Ascending aorta (tissue), 2 donors: ENCODE measurements around the gene THEMIS2. TPM values are rescaled to one million over a fixed set of nuclear protein-coding genes. Genes with fewer than 3 reads are reported as not detected.

ENCODE experiments used
- DNase-seq, 2 donors: peaks; one replicate each; pipeline ENCODE4 v3.0.0-alpha.2; 2019; ENCODE audit warnings: low spot score in 2 of 2
- H3K27ac ChIP-seq, 2 donors: fragments of 200-600 bp; sonication (generic); one replicate each; pipeline ENCODE4 v1.5.1; 2016 to 2017; ENCODE audit warnings: mild to moderate bottlenecking in 1 of 2
- H3K27me3 ChIP-seq: fragments of 200-600 bp; sonication (generic); one replicate; pipeline ENCODE4 v1.5.1; 2017
- H3K36me3 ChIP-seq, 2 donors: fragments of 200-600 bp; sonication (generic); one replicate each; pipeline ENCODE4 v1.5.1; 2016
- H3K4me1 ChIP-seq, 2 donors: fragments of 200-600 bp; sonication (generic); one replicate each; pipeline ENCODE4 v1.5.1; 2016 to 2017; ENCODE audit warnings: mild to moderate bottlenecking in 1 of 2
- H3K4me3 ChIP-seq, 2 donors: fragments of 200-600 bp; sonication (generic); one replicate each; pipeline ENCODE4 v1.5.1; 2016 to 2017; ENCODE audit warnings: mild to moderate bottlenecking in 1 of 2
- H3K9me3 ChIP-seq, 2 donors: fragments of 200-600 bp; sonication (generic); one replicate each; pipeline ENCODE4 v1.5.1; 2016
- CTCF ChIP-seq, 3 experiments: fragments of 200-600 bp in 2 of 3; fragments of 450-650 bp in 1 of 3; sonication (generic) in 2 of 3; IDR thresholded peaks; one replicate each; pipeline ENCODE4 v1.5.1; 2016 to 2019; ENCODE audit warnings: antibody characterized with exemption in 3 of 3, mild to moderate bottlenecking in 1 of 3, moderate library complexity in 1 of 3
- intact Hi-C: fragments of 100-400 bp; cut with DNase I; formaldehyde crosslinking; loops from one replicate; pipeline ENCODE4 v1.15.1; 2023
- total RNA-seq: library from RNA; depleted of rRNA; stranded (reverse); fragments of >200 nt; gene quantifications from one replicate; pipeline ENCODE4 v1.1.0, GENCODE V29; 2016

Gene THEMIS2
- total RNA-seq, 1 donor from 2014 or later: 206 TPM

GRCh38 chr1:27884006-27884954 lies 11.9 kb downstream of the THEMIS2 start:
- DNase-seq: no peak
- H3K36me3 ChIP-seq: peaks cover 0 to 3% of the 10 kb centered on the region in 2 donors

GRCh38 chr1:27885114-27885528 lies 12.8 kb downstream of the THEMIS2 start:
- intact Hi-C loops: no loop called here
- H3K9me3 ChIP-seq: no peaks in the 10 kb centered on the region
- no peak overlapping the region for H3K4me3 ChIP-seq
- peaks cover 0 to 8% of the 10 kb centered on the region in 2 donors for H3K36me3 ChIP-seq
- H3K4me1 ChIP-seq: no peaks in the 10 kb centered on the region
- no peak for TF ChIP-seq CTCF (IDR thresholded peaks at IDR 0.05)
- no peaks in the 10 kb centered on the region for H3K27me3 ChIP-seq
- peak overlapping the region; percentile 62 to 63 for H3K27ac ChIP-seq
- no peak for DNase-seq

More at GRCh38 chr1:27884006-27884954, 11.9 kb downstream of the THEMIS2 start:
- H3K4me1 ChIP-seq: no peaks in the 10 kb centered on the region
- intact Hi-C loops: no loop called here
- TF ChIP-seq CTCF (IDR thresholded peaks at IDR 0.05): no peak
- no peaks in the 10 kb centered on the region for H3K9me3 ChIP-seq
- peak overlapping the region; percentile 6 to 52 for H3K27ac ChIP-seq
- H3K4me3 ChIP-seq: no peak overlapping the region
- no peaks in the 10 kb centered on the region for H3K27me3 ChIP-seq

- Histone ChIP-seq H3K27me3 (no peaks in the 10 kb centered on the region), H3K4me3 (no peak overlapping the region), H3K36me3 (peaks cover 2 to 10% of the 10 kb centered on the region in 2 donors), H3K4me1 (no peaks in the 10 kb centered on the region), H3K9me3 (no peaks in the 10 kb centered on the region), H3K27ac (peak overlapping the region; percentile 62 to 63)
- TF ChIP-seq CTCF (IDR thresholded peaks at IDR 0.05): no peak
- intact Hi-C loops: no loop called here
- DNase-seq: no peak
These were observed 13.4 kb downstream of the THEMIS2 start for GRCh38 chr1:27885621-27886352.

- TF ChIP-seq CTCF (IDR thresholded peaks at IDR 0.05): no peak
- peak overlapping the region; percentile 6 to 58 for H3K27ac ChIP-seq
- H3K36me3 ChIP-seq: peaks cover 7 to 15% of the 10 kb centered on the region in 2 donors
- H3K9me3 ChIP-seq: no peaks in the 10 kb centered on the region
- DNase-seq: no peak
- no peaks in the 10 kb centered on the region for H3K27me3 ChIP-seq
- no peak overlapping the region for H3K4me3 ChIP-seq
- H3K4me1 ChIP-seq: no peaks in the 10 kb centered on the region
- intact Hi-C loops: no loop called here
These were observed 14.0 kb downstream of the THEMIS2 start for GRCh38 chr1:27886353-27886679.

- H3K4me1 ChIP-seq: no peaks in the 10 kb centered on the region
- H3K27ac ChIP-seq: peak overlapping the region in 1 of 2 donors; percentile 6
- H3K9me3 ChIP-seq: no peaks in the 10 kb centered on the region
- peaks cover 10 to 20% of the 10 kb centered on the region in 2 donors for H3K36me3 ChIP-seq
- intact Hi-C loops: no loop called here
- DNase-seq: no peak
- no peak overlapping the region for H3K4me3 ChIP-seq
- TF ChIP-seq CTCF (IDR thresholded peaks at IDR 0.05): no peak
- no peaks in the 10 kb centered on the region for H3K27me3 ChIP-seq
These were observed 14.4 kb downstream of the THEMIS2 start for GRCh38 chr1:27886744-27887143.
